Measurements from ENCODE around the gene RAD51B.

GRCh38 chr14:68621400-68622365, 802.1 kb downstream of the RAD51B start:
- TF ChIP-seq, protein P1, sequence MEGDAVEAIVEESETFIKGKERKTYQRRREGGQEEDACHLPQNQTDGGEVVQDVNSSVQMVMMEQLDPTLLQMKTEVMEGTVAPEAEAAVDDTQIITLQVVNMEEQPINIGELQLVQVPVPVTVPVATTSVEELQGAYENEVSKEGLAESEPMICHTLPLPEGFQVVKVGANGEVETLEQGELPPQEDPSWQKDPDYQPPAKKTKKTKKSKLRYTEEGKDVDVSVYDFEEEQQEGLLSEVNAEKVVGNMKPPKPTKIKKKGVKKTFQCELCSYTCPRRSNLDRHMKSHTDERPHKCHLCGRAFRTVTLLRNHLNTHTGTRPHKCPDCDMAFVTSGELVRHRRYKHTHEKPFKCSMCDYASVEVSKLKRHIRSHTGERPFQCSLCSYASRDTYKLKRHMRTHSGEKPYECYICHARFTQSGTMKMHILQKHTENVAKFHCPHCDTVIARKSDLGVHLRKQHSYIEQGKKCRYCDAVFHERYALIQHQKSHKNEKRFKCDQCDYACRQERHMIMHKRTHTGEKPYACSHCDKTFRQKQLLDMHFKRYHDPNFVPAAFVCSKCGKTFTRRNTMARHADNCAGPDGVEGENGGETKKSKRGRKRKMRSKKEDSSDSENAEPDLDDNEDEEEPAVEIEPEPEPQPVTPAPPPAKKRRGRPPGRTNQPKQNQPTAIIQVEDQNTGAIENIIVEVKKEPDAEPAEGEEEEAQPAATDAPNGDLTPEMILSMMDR (IDR thresholded peaks at IDR 0.05; ENCODE audit: insufficient read depth, low read length), result no peak
- TF ChIP-seq POLR2AphosphoS5 (IDR thresholded peaks at IDR 0.05; ENCODE audit: low read depth) (no peak), REST (IDR thresholded peaks at IDR 0.05; ENCODE audit: insufficient replicate concordance, low read depth) (no peak), GABPA (IDR thresholded peaks at IDR 0.05; ENCODE audit: low read depth) (no peak)

Measured in HL-60 (cell line).